DOHH2 (cell line): Measurements from ENCODE around the gene ADAMTSL1.

Experiments used
- H3F3A ChIP-seq: fragments of 200-600 bp; sonication (generic), shearing (Covaris generic); 2 replicates; pipeline ENCODE4 v1.6.0; 2016; ENCODE audit warnings: antibody characterized with exemption, mild to moderate bottlenecking; ENCODE audit not compliant: control insufficient read depth, insufficient read depth
- H3K27ac ChIP-seq: fragments of 200-600 bp; sonication (generic); 2 replicates; pipeline ENCODE4 v1.5.1; 2014; ENCODE audit warnings: low read depth, mild to moderate bottlenecking, low read length, moderate library complexity
- H3K27me3 ChIP-seq: fragments of 200-600 bp; sonication (generic); 2 replicates; pipeline ENCODE4 v1.6.1; 2014; ENCODE audit warnings: mild to moderate bottlenecking, low read length, mixed read lengths; ENCODE audit not compliant: control insufficient read depth
- H3K36me3 ChIP-seq: fragments of 200-600 bp; sonication (generic); 2 replicates; pipeline ENCODE4 v1.6.1; 2014; ENCODE audit warnings: mild to moderate bottlenecking, low read length, moderate library complexity, mixed read lengths; ENCODE audit not compliant: control insufficient read depth
- H3K4me1 ChIP-seq: fragments of 200-600 bp; sonication (generic); 2 replicates; pipeline ENCODE4 v1.6.1; 2014; ENCODE audit warnings: mild to moderate bottlenecking, low read length, mixed read lengths; ENCODE audit not compliant: control insufficient read depth
- H3K4me2 ChIP-seq: fragments of 200-600 bp; sonication (generic); 2 replicates; pipeline ENCODE4 v1.6.0; 2014; ENCODE audit warnings: mild to moderate bottlenecking, low read length, moderate library complexity
- H3K4me3 ChIP-seq: fragments of 200-600 bp; sonication (generic); 2 replicates; pipeline ENCODE4 v1.5.1; 2014; ENCODE audit warnings: mild to moderate bottlenecking, low read length, mixed read lengths
- H3K79me2 ChIP-seq: fragments of 200-600 bp; sonication (generic); 2 replicates; pipeline ENCODE4 v1.6.1; 2014; ENCODE audit warnings: mild to moderate bottlenecking, low read length, mixed read lengths; ENCODE audit not compliant: control insufficient read depth
- H3K9me2 ChIP-seq: fragments of 200-600 bp; sonication (generic); replicated peaks from 2 replicates; pipeline ENCODE4 v1.6.1; 2014; ENCODE audit warnings: mild to moderate bottlenecking, low read length, mixed read lengths; ENCODE audit not compliant: control insufficient read depth
- H3K9me3 ChIP-seq: fragments of 200-600 bp; sonication (generic); 2 replicates; pipeline ENCODE4 v1.6.1; 2014; ENCODE audit warnings: antibody characterized with exemption, low read length, mixed read lengths; ENCODE audit not compliant: control insufficient read depth, insufficient read depth
- H4K20me1 ChIP-seq: fragments of 200-600 bp; sonication (generic); 2 replicates; pipeline ENCODE4 v1.6.0; 2014; ENCODE audit warnings: low read depth, mild to moderate bottlenecking, antibody characterized with exemption, low read length, moderate library complexity; ENCODE audit not compliant: control insufficient read depth, insufficient read depth
- EZH2phosphoT487 ChIP-seq: fragments of 200-600 bp; sonication (generic); IDR thresholded peaks from 2 replicates; pipeline ENCODE4 v1.6.1; 2017; ENCODE audit warnings: borderline replicate concordance, mild to moderate bottlenecking, antibody characterized with exemption, low read length, moderate library complexity, mixed read lengths
- TF ChIP-seq, protein P1 (sequence below): fragments of 200-600 bp; sonication (generic); IDR thresholded peaks from one replicate; pipeline ENCODE4 v1.5.1; 2014; ENCODE audit warnings: antibody characterized with exemption, mild to moderate bottlenecking, low read depth, low read length; ENCODE audit not compliant: poor library complexity, severe bottlenecking

The ADAMTSL1 gene

DNA sequence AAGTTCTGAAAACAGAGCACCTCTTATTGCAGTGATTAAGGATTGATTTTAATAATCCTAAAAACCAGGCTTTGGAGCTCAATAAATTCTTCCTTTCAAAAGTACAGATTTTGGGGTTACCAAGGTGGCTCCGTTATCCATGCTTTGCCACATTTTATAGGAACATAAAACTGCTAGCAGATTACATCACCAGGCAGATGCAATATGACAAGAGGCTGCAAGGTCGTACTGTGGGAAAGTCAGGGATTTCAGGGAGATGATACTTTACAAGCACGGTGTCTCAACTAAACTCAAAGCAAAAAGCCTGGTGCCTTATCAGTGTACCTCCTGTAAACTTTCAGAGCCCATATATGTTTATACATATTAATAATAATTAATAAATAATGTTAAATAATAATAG, 28.6 kb downstream of the ADAMTSL1 start:
- H3K4me1 ChIP-seq = no peaks in the 10 kb centered on the region
- no peaks in the 10 kb centered on the region for H3K9me2 ChIP-seq
- H4K20me1 ChIP-seq = no peaks in the 10 kb centered on the region
- no peaks in the 10 kb centered on the region for H3K79me2 ChIP-seq
- H3K27me3 ChIP-seq = no peaks in the 10 kb centered on the region
- H3K36me3 ChIP-seq = no peaks in the 10 kb centered on the region
- no peaks in the 10 kb centered on the region for H3F3A ChIP-seq
- no peak overlapping the region for H3K4me2 ChIP-seq
- H3K9me3 ChIP-seq = no peaks in the 10 kb centered on the region
- no peak for TF ChIP-seq EZH2phosphoT487
- TF ChIP-seq, protein P1, sequence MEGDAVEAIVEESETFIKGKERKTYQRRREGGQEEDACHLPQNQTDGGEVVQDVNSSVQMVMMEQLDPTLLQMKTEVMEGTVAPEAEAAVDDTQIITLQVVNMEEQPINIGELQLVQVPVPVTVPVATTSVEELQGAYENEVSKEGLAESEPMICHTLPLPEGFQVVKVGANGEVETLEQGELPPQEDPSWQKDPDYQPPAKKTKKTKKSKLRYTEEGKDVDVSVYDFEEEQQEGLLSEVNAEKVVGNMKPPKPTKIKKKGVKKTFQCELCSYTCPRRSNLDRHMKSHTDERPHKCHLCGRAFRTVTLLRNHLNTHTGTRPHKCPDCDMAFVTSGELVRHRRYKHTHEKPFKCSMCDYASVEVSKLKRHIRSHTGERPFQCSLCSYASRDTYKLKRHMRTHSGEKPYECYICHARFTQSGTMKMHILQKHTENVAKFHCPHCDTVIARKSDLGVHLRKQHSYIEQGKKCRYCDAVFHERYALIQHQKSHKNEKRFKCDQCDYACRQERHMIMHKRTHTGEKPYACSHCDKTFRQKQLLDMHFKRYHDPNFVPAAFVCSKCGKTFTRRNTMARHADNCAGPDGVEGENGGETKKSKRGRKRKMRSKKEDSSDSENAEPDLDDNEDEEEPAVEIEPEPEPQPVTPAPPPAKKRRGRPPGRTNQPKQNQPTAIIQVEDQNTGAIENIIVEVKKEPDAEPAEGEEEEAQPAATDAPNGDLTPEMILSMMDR = no peak
- no peak overlapping the region for H3K27ac ChIP-seq
- H3K4me3 ChIP-seq = no peak overlapping the region

DNA sequence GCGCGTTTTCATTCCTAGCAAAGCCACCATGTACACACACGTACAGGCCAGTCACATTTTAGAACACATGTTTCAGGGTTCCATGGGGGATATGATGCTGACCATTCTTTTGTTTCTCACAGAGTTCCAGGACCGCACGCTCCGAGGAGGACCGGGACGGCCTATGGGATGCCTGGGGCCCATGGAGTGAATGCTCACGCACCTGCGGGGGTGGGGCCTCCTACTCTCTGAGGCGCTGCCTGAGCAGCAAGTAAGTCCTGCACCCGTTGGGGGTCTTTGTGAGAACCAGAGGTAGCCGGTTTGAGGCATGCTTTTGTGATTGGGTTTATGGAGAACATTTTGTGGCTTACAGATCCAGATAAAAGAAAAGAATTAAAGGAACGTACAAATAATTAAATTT, 30.8 kb downstream of the ADAMTSL1 start:
- Histone ChIP-seq H3K4me1 (no peaks in the 10 kb centered on the region), H3K27me3 (no peaks in the 10 kb centered on the region), H3K4me2 (no peak overlapping the region), H4K20me1 (no peaks in the 10 kb centered on the region), H3F3A (no peaks in the 10 kb centered on the region), H3K27ac (no peak overlapping the region), H3K36me3 (no peaks in the 10 kb centered on the region), H3K4me3 (no peak overlapping the region), H3K9me2 (no peaks in the 10 kb centered on the region), H3K79me2 (no peaks in the 10 kb centered on the region), H3K9me3 (no peaks in the 10 kb centered on the region)
- no peak for TF ChIP-seq EZH2phosphoT487

DNA sequence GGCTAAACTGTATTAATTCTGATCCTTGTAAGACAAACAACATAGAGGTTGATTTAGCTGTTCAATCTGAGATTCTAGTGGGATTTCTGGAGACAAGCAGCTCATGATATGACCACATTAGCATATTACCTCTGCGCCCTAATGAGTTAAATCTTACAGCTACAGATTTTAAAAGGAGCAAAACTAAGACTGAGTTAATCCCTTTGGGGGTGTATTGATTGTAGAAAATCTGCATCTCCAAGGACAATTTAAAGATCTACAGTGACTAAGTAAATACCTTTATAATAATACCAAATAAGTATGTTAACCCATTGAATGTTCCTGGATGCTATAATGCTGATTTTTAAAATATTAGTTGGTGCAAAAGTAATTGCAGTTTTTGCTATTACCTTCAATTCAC, 33.2 kb downstream of the ADAMTSL1 start:
- no peaks in the 10 kb centered on the region for H3K9me2 ChIP-seq
- no peaks in the 10 kb centered on the region for H3K36me3 ChIP-seq
- H3F3A ChIP-seq = no peaks in the 10 kb centered on the region
- H3K4me3 ChIP-seq = no peak overlapping the region
- no peaks in the 10 kb centered on the region for H3K4me1 ChIP-seq
- no peak for TF ChIP-seq EZH2phosphoT487
- TF ChIP-seq, protein P1 = no peak
- H3K9me3 ChIP-seq = no peaks in the 10 kb centered on the region
- H3K27me3 ChIP-seq = no peaks in the 10 kb centered on the region
- no peaks in the 10 kb centered on the region for H3K79me2 ChIP-seq
- H3K27ac ChIP-seq = no peak overlapping the region
- no peak overlapping the region for H3K4me2 ChIP-seq
- H4K20me1 ChIP-seq = no peaks in the 10 kb centered on the region

DNA sequence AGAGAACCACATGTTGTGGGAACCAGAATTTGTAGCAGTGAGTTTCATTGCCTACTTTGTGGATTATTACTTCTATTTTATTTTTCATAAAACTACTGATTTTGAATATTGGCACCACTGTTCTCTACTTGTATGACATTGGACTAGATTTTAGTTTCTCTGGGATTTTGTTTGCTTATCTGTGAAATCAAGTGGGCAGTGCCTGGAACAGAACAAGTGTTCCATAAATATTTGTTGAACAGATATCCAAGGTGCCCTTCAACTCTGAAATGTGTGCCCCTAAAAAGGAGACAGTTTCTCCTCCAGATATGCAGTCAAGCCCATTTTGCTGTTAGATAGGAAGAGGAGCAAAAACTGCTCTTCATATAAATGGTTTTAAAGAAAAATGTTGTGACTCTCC, 42.6 kb downstream of the ADAMTSL1 start:
- Histone ChIP-seq H3F3A (no peaks in the 10 kb centered on the region), H3K27me3 (no peaks in the 10 kb centered on the region), H4K20me1 (no peaks in the 10 kb centered on the region), H3K9me2 (no peaks in the 10 kb centered on the region), H3K9me3 (no peaks in the 10 kb centered on the region), H3K4me1 (no peaks in the 10 kb centered on the region), H3K27ac (no peak overlapping the region), H3K36me3 (no peaks in the 10 kb centered on the region), H3K4me2 (no peak overlapping the region), H3K4me3 (no peak overlapping the region), H3K79me2 (no peaks in the 10 kb centered on the region)
- no peak for TF ChIP-seq EZH2phosphoT487
- TF ChIP-seq, protein P1 = no peak
